Osteocyte (in vitro differentiated cells): ENCODE measurements around the gene PAM16. TPM values are rescaled to one million over a fixed set of nuclear protein-coding genes. Genes with fewer than 3 reads are reported as not detected.
A peak's percentile ranks its signal among the peaks of the same experiment; 100 is the strongest.

Experiments used
- DNase-seq: peaks from one replicate; pipeline ENCODE4 v3.0.0; 2021; ENCODE audit warnings: mixed read lengths; ENCODE audit not compliant: unreplicated experiment; ENCODE audit errors: extremely low spot score
- H3K27ac Mint-ChIP-seq: one replicate; pipeline ENCODE4 v1.8.0; 2021; ENCODE audit warnings: mild to moderate bottlenecking, mixed read lengths; ENCODE audit not compliant: unreplicated experiment
- H3K27me3 Mint-ChIP-seq: one replicate; pipeline ENCODE4 v1.8.0; 2021; ENCODE audit warnings: mixed read lengths; ENCODE audit not compliant: unreplicated experiment
- H3K36me3 Mint-ChIP-seq: one replicate; pipeline ENCODE4 v1.8.0; 2021; ENCODE audit warnings: mixed read lengths; ENCODE audit not compliant: unreplicated experiment
- H3K4me1 Mint-ChIP-seq: one replicate; pipeline ENCODE4 v1.8.0; 2021; ENCODE audit warnings: mixed read lengths; ENCODE audit not compliant: unreplicated experiment
- H3K4me3 Mint-ChIP-seq: one replicate; pipeline ENCODE4 v1.8.0; 2021; ENCODE audit warnings: mild to moderate bottlenecking, moderate library complexity, mixed read lengths; ENCODE audit not compliant: unreplicated experiment
- H3K9me3 Mint-ChIP-seq: one replicate; pipeline ENCODE4 v1.8.0; 2021; ENCODE audit warnings: mixed read lengths; ENCODE audit not compliant: unreplicated experiment
- total RNA-seq: library from RNA; stranded (reverse); gene quantifications from 2 replicates; pipeline ENCODE4 v1.2.1, GENCODE V29; 2021
- TF ChIP-seq, protein P1 (sequence below): fragments of 200-600 bp; sonication (generic); IDR thresholded peaks from 2 replicates; pipeline ENCODE4 v1.5.0; 2021; ENCODE audit warnings: antibody characterized with exemption, mild to moderate bottlenecking, moderate library complexity

Gene PAM16
- total RNA-seq, 1 donor from 2014 or later: 21.0 TPM

GRCh38 chr16:4330277-4330874, 20.7 kb downstream of the PAM16 start:
- H3K36me3 Mint-ChIP-seq: no peaks in the 10 kb centered on the region
- no peaks in the 10 kb centered on the region for H3K9me3 Mint-ChIP-seq
- H3K27ac Mint-ChIP-seq: peak overlapping the region; percentile 63
- peaks cover 29% of the 10 kb centered on the region for H3K4me1 Mint-ChIP-seq
- H3K4me3 Mint-ChIP-seq: no peak overlapping the region
- no peaks in the 10 kb centered on the region for H3K27me3 Mint-ChIP-seq
- TF ChIP-seq, protein P1, sequence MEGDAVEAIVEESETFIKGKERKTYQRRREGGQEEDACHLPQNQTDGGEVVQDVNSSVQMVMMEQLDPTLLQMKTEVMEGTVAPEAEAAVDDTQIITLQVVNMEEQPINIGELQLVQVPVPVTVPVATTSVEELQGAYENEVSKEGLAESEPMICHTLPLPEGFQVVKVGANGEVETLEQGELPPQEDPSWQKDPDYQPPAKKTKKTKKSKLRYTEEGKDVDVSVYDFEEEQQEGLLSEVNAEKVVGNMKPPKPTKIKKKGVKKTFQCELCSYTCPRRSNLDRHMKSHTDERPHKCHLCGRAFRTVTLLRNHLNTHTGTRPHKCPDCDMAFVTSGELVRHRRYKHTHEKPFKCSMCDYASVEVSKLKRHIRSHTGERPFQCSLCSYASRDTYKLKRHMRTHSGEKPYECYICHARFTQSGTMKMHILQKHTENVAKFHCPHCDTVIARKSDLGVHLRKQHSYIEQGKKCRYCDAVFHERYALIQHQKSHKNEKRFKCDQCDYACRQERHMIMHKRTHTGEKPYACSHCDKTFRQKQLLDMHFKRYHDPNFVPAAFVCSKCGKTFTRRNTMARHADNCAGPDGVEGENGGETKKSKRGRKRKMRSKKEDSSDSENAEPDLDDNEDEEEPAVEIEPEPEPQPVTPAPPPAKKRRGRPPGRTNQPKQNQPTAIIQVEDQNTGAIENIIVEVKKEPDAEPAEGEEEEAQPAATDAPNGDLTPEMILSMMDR: peak; percentile 96
- peak; percentile 94 for DNase-seq

DNA sequence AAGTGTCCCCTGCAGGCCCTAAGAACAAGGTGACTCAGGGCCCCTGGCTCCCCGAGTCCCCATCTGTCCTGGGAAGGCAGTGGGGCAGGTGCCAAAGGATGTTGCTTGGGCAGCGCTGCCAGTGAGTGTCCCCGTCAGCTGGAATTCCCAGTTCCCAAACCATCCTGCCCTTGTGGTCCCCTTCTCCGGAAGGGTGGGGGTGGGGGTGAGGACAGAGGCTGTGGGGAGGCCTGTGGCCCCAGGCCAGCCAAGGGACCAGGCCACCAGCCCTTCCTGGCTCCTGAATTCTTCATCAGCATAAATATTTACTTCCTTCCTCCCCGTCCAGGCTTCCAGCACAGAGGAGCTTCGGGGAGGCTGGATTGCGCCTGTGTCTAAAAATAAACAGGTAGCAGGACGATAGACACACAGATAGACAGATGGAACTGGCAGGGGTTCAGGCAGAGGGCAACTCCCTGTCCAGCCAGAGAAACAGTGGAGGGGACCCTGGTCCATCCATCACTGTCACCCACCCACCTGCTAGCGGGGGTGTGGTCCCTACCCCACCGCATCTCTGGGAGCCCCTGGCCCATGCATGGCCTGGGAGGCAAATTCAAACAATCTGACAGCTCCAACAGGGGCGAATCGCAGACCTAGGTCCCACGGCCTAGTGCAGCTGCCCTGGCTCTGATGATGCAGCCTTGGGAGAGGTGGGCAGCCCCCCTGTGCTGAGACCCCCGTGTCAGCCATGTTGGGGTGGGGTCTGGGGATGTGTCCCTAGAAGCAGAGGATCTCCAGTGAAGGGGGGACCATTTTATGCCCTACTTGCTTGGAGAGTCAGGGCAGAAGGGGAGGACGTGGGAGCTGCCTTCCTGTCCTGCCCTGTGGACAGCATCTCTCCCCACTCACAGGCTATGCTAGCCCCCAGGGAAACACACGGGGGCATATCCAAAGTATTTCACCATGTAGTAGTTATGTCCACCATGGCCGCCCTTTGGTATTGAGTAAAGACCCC, 22.0 kb downstream of the PAM16 start:
- no peaks in the 10 kb centered on the region for H3K9me3 Mint-ChIP-seq
- peak overlapping the region; percentile 87 for H3K27ac Mint-ChIP-seq
- H3K4me1 Mint-ChIP-seq: peaks cover 37% of the 10 kb centered on the region
- TF ChIP-seq, protein P1: no peak
- no peaks in the 10 kb centered on the region for H3K27me3 Mint-ChIP-seq
- no peaks in the 10 kb centered on the region for H3K36me3 Mint-ChIP-seq
- H3K4me3 Mint-ChIP-seq: no peak overlapping the region
- DNase-seq: no peak

- Mint-ChIP-seq H3K4me3 (peak overlapping the region; percentile 38), H3K9me3 (no peaks in the 10 kb centered on the region), H3K27ac (peak overlapping the region; percentile 87), H3K4me1 (peaks cover 44% of the 10 kb centered on the region), H3K36me3 (no peaks in the 10 kb centered on the region), H3K27me3 (no peaks in the 10 kb centered on the region)
- DNase-seq: no peak
- TF ChIP-seq, protein P1: peak; percentile 63
These were observed 22.9 kb downstream of the PAM16 start for GRCh38 chr16:4328046-4328781.

- TF ChIP-seq, protein P1: no peak
- no peaks in the 10 kb centered on the region for H3K36me3 Mint-ChIP-seq
- no peaks in the 10 kb centered on the region for H3K9me3 Mint-ChIP-seq
- H3K4me3 Mint-ChIP-seq: no peak overlapping the region
- H3K27me3 Mint-ChIP-seq: no peaks in the 10 kb centered on the region
- DNase-seq: no peak
- peaks cover 44% of the 10 kb centered on the region for H3K4me1 Mint-ChIP-seq
- H3K27ac Mint-ChIP-seq: no peak overlapping the region
These were observed 23.6 kb downstream of the PAM16 start for GRCh38 chr16:4327386-4328045.
